NCI-H2196 (cell line): Measurements from ENCODE around the gene EEFSEC.

Source experiments
- DNase-seq: peaks from one replicate; lab custom pipeline; 2025; ENCODE audit not compliant: unreplicated experiment; lab: John Stamatoyannopoulos, UW

The EEFSEC gene

DNA sequence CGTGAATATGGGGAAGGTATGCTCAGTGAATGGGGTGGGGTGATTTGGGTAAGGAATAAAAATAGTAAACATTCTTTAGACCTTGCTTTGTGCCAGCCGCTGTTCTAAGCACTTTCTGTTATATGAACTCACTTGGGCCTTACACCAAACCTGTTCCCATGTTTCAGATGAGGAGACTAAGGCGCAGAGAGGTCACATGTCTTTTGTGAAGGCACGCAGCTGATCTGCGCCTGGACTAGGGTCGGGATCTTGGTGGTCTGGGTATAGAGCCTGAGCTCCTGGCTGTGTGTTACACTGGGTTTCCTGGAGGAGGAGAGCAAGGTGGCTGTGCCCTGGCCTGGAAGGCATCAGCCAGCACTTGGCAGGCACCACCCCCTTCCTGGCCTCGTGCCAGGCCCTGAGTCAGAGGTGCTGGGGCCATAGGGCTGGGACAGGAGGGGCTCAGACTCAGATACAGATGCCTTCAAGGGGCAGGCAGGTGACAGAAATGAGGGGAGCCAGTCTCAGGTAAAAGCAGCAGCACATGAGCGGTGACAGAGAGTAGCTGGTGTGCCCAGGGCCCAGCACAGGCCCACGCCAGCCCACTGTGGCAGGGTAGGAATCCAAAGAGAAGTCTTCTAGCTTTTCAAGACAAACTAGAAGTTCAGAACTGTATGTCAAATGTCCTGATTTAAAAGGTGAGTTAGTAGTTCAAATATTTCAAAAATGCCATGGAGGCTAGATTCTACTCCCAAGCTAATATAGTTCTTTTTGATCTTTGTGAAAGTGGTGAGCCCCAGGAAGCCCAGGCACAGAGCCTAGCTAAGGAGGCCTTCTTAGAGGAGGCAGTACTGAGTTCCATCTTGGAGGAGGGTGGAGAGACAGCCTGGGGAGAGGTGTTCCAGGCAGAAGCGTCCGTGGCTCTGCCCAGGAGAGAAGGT is 230.3 kb downstream of the EEFSEC start:
- peak; percentile 89 for DNase-seq

DNA sequence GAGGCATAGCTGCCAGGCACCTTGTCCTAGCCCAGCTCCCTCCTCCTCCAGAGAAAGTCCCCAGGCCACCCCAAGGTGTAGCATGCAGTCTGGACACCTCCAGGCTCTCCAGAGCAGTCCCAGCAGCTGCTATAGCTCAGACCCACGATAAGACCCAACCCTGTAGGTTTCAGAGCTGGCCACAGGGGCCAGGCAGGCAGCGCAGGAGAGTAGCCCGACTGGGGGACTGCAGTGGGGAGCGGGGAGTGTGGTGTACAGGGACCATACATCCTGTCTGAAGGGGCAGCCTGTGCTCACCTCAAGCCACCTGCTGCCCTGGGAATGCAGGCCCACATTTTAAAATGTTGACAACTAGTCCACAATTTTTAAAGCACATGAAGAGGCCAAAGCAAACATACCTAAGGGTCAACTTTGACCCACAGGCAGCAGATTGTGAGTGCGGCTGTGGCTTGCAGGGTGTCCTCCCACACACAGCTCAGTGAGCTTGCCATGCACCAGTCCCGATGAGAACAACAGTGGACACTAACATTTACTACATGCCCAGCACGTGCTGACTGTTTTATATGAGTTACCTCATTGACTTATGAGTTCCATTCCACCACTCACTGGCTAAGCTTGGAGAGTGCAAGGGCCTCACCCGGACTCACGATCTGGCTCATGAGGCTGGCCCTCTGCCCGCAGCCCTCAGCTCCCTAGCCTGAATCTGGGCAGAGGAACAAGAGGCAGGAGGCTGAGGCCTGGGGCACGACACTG is 232.0 kb downstream of the EEFSEC start:
- peak; percentile 17 for DNase-seq

DNA sequence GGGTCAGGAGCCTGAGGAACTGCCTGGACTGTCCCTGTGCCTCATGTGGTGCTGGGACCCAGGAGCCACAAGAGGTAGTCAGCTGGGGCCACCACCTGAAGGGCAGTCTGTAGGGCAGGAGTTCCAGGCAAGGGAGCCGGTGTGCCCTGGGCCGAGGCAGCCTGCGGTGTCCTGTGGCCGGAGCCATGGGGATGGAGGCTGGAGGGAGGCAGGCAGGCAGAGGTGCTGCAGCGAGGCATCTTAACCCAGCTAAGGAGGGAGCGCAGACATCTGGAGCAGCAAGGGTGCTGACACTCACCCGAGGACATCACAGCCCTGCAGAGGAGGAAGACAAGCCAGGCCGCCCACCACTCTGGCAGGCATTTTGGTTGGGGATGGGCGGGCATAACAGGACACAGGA is 235.7 kb downstream of the EEFSEC start:
- DNase-seq = no peak

DNA sequence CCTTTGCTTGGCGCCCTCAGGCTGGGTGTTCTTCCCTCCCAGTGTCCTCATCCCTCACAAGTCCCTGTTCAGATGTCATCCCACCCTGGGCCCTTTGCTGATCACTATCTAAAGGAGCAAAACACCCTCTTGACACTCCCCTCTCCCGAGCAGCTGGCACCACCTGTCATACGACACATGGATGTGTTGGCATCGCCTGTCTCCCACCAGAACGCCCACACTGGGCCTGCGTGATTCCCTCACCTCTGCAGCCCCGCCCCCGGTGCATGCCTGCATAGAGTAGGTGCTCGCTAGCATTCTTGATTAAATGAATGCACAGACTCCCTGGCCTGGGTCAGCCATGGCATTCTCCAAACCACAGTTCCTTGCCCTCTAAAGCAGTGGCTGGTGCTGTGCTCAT is 237.6 kb downstream of the EEFSEC start:
- no peak for DNase-seq

DNA sequence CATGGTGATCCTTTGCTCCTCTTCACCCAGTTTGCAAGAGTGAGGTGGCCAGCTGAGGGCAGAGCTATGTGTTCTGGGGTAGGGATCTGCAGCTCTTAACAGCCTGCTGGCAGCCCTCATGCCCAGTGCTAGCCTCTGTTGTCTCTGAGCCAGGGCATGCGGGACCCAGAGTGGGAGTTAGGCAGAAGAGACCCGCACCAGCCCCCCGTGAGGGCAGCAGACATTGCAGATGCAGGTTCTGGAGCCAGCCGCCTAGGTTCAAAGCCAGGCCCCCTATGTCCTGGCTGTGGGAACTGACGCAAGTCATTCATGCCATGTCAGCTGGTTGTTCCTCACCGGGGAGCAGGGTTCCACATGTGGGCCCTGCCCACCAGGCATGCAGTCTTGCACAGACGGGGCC is 238.7 kb downstream of the EEFSEC start:
- no peak for DNase-seq

DNA sequence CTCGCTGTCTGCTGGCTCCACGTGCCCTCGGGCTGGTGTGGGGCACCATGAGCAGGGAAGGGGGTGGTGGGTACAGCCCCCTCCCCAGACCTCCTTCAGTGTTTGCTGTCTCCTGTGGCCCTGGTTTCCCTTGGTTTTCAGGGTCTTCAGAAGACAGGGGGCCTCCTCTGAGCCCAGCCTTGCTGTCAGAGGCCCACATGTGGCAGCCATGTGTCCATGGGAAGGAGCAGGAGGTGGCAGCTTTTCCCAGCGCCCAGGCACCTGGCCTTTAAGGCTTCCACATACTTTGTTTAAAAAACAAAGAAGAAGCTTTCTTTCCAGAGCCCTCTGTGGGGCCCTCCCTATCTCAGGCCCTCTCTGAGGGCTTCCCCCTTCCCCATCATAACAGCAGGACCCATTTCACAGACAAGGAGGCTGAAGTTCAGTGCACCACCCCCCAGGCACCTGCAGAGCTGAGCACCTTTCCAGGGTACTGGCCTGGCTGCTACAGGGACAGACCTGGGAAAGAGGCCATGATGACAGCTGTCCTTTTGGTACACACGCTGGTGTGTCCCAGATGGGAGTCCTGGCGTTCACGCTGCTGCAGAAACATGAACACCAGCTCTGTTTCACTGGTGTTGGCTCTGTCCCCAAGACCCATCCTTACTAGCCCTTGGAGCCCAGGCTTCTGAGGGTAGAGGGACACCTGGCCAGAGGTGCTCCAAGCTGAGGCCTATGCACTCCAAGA is 239.7 kb downstream of the EEFSEC start:
- DNase-seq = no peak

DNA sequence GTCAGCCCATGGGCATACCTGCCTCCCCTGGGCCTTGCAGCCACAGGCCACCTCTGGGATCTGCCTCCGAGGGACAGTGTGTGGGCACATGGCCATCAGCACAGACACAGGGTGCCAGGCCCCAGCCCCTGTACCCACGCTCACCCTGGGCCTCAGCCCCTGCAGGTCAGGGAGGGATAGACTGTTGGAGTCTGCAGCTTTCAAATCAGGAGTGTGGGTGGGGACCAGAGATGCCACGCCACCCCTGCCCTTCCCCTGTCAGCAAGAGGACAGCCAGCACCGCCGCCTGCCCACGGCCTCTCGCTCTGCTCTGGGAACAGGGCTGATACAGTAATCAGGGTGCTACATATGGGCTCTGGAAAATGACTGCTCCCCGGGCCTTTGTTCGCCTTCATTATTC is 240.8 kb downstream of the EEFSEC start:
- DNase-seq = no peak

DNA sequence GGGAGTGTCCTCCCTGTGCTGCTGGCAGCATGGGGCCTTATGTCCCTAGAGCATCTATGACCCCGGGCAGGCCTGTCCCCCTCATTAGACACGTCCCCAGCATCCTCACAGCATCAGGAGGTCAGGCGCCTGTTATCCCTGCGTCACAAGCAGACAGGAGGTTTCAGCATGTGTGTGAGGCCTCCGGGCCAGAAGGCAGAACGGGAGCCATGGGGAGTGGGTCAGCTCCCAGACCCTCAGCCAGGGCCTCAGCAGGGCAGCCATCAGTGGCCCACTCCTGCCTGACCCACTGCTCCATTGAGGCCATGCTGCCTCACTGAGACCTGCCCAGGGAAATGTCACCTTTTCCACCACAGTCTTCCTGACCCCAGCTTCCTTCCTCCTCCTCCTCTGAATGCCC is 241.8 kb downstream of the EEFSEC start:
- DNase-seq = no peak

DNA sequence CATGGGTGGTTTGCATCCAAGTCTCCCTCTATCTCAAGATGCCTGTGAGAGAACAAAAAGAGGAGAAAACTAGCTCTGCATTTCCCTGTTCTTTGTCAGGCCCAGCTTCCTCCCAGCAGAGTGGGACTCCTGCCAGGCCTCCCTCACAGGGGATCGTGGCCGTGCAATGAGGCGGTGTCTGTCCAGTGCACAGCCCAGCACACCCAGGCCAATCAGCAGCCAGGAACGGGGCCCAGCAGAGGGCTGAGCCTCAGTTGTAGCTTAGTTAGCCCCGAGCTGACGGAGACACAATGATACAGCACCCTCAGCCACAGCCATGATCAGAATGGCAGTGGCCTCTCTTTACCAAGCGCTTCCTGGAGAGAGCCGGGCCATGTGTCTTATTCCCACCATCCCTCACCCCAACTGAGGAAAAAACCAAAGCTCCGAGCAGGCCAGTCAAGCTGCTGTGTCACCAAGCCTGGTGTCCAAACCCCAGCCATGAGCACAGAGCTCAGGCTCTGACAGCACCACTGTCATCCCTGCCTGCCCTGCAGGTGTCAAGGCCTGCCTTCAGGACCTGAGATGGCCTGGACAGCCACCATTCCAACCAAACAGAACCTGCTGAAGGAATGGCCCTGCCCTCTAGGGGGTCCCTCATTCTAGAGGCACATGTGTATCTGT is 242.3 kb downstream of the EEFSEC start:
- DNase-seq = no peak

DNA sequence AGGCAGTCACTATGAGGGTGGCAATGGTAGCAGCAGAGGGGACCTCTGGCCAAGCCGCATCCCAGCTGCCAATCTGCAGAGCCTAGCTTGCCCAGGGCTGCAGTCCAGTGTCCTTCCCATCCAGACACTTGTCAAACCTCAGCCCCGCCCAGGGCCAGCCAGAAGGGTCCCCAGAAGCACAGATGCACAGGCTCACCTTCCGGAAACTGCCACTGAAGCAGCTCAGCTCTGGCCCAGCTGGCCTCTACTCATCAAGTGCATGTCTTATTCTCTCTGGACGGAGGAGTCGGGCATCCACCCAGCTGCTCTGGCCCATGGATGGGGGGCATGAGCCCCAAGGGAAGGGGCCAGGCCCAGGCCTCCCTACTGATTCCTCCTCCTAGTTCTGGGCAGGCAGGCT is 244.2 kb downstream of the EEFSEC start:
- no peak for DNase-seq

DNA sequence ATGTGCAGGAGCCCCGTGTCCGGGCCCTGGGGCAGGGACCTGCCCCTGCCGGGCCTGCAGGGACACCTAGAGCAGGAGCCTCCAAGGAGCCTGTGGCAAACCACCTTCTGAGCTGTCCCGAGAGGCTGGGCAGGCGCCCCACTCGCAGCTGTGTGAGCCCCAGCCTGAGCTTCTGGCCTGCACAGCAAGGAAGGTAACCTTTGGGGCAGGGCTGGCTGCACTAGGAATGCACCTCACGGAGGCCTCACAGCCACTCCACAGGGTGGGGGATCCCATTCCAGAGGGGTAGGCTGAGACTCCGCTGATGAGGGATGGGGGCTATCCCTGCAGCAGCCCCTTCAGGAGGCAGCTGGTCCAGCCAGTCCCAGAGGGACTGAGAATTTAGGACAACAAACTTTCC is 245.3 kb downstream of the EEFSEC start:
- no peak for DNase-seq

DNA sequence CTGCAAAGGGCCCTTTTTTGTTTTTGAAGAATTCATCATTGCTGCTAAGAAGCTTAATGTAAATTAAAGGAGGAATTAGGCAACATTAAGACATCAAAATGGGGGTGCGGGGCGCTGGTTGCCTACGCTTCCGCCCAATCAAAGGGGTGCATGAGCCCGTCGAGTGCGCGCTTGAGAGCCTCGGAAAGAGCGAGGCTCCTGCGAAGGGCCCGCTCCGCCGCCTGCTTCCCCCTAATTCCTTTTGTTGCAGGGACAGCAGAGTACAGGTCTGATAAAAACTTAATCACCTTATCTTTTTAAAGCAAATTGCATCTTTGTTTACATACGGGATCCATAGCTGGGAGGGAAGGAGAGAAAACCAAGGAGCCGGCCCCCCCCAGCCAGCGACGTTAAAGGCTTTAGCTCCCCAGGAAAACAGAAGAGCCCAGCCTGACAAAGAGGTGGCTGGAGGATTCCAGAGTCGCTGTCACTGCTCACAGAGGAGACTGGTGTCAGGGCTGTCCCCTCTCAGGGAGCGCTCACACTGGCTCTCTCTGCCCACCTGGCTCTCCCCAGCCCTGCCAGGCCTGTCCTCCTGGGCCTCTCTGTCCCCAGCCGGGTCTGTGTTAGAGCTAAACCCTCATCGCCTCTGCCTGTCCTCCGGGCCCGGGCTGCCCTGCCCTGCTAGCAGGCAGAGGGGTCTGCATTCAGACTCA is 246.1 kb downstream of the EEFSEC start:
- DNase-seq = no peak

DNA sequence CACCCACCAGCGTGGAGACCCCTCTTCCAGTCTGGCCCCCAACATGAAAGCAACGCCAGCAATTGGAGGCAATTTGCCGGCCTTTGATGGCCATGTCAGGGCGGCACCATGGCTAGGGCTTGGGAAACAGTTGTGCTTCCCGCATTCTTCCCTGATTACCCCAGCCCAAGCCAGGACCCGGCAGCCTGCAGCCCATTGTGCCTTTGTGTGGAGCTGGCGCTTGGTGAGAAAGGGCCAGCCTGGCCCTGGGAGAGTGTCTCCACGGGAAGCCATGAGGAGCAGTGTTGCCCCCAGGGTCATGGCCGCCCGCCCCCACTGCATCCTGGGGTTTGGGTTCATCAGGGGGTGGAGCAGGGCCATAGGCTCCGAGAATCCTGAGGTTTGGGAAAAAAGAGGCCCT is 247.4 kb downstream of the EEFSEC start:
- no peak for DNase-seq

DNA sequence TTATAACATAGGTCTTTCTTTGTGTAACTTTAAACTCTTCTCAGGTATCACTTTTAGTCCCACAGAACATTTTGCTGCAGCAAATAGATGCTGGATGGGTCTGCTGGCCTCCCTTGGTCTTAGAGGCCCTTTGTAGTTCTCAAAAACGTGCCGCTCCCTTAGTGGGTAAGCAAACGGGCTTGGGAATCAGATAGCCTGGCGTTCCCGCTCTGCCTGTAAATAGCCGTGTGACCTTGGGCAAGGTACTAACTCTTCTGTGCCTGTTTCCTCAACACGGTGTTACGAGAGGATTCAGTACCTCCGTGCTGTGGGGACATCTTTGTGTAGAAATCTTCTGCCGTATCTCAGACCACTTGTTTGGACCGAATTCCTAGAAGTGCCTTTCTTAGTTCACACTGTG is 249.0 kb downstream of the EEFSEC start:
- no peak for DNase-seq

DNA sequence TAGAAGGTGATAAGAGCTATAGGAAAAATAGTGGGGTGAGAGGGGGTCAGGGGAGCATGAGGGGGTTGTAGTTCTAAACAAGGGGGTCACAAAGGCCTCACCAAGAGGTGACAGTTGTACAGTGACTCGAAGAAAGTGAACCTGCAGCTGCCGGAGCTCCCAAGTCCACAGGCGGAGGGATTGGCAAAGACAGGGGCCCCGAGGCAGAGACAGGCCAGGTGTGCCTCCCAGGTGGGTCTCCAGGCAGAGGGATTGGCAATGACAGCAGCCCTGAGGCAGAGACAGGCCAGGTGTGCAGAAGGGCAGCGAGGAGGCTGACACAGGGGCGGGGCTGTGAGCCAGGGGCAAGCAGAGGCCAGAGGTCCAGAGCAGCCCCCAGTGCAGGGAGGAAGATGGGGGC is 249.7 kb downstream of the EEFSEC start:
- no peak for DNase-seq

DNA sequence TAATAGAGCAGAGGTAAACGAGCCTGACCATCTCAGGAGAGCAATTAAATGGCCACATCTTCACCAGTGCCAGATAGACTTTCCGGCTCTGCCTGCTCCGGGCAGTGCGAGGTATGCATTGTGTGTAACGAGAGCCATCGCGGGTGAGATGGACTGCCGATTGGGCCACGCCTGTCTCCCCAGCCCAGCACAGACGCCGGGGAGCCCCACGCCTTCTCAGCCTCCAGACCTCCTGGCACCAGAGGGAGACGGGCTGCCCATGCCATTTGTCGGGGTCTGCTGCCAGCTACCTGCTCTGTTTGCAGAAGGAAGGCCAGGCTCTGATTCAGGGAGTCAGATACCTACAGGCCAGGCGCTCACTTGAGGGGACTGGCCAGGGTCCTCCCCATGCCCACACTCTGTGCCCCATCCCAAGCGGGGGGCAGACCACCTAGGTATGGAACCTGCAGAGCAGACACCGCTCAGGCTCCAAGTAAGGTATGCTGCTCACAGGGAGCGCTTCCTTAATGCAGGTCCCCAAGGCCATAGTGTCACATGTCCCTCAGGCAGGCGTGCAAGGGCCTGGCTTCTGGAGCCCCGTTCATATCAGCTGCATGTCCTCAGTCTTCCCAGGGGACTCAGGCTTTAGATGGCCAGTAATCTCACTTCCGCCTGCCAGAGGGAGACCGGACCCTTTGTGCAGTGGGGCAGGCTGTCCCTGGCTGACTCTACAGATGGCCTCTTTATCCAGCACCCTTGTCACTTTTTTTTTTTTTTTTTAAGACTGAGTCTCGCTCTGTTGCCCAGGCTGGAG is 251.2 kb downstream of the EEFSEC start:
- DNase-seq = peak; percentile 73

DNA sequence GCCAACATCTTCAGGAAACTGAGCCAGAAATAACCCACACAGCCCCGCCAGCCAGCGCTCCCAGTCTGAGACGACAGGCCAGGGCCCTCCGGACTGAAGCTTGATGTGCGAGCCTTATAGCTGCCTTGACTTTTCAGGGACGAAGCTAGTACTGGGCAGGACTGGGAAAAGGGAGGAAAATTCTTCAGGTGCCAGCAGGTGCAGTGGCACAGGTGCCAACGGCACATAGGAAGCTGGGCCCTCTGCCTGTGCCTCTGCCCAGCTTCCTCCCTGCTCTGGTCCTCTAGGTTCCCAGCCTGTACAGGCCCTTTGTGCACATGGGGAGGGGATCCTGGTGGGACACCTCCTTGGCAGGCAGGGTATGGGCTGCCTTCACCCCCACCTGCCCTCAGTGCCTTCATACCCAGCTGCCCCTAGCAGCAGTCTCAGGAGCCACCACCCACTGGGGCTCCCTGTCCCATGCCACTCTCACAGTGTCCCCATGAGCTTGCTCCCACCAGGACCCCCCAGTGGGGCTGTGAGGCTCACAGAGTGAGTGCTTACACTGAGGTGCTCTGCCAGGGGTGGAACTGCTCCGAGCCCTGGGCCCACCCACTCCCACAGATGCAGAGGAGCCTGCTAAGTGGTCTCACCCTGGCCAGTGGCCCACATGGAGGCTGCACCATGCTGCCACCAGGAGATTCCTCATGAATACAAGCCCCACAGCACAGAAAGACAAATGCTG is 252.4 kb downstream of the EEFSEC start:
- no peak for DNase-seq

DNA sequence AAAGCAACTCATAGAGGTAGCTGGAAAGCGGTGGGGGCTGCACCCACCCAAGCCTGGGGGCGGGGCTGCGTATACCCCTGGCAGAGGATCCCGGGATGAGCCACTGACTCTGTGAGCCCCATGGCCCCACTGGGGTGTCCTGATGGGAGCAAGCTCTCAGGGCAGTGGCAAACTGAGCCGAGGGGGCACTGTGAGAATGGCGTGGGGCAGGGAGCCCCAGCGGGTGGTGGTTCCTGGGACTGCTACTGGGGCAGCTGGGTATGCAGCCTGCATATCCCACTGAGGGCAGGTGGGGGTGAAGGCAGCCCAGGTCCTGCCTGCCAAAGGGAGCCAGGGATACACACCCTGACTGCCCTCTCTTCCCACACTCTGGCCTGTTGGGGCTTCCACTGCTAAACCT is 254.0 kb downstream of the EEFSEC start:
- no peak for DNase-seq

DNA sequence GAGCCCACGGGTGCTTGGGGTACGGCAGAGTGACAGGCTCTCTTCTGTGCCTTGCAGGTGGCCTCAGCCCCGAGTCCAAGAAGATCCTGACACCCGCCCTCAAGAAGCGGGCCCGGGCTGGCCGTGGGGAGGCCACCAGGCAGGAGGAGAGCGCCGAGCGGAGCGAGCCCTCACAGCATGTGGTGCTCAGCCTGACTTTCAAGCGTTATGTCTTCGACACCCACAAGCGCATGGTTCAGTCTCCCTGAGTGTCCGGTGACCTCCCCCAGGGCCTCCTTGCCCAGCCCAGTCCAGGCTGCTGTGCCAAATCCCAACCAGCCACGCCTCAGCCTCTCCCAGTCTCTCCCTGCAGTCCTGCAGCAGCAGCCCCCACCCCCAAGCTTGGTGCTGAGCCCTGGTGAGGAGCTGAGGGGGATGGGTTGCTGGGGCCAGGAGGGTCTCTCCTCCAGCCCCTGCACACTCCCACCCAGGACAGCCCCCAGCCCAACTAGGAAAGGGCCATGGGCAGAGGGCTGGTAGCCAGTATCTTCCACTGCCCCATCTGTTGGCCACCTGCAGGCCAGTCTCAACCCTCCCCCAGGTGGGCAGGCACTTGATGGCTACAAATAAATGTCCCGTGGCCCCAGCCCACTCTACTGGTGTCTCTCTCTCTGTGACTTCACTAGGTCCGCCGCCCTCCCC is 254.9 kb downstream of the EEFSEC start:
- DNase-seq = no peak
